Stimulated activated CD8-positive, alpha-beta memory T cell treated with anti-CD3 and anti-CD28 coated beads, Interleukin-12 subunit alpha, Interleukin-12 subunit beta, amount 100 ng/mL, for 24 hours (primary cell): Measurements from ENCODE around the gene DUSP2.

Experiments used
- DNase-seq: peaks from one replicate; pipeline ENCODE4 v3.0.0-alpha.2; 2020; ENCODE audit errors: extremely low read depth

DUSP2 gene

GRCh38 chr2:96102596-96103186 is 42.5 kb downstream of the DUSP2 start:
- no peak for DNase-seq

DNA sequence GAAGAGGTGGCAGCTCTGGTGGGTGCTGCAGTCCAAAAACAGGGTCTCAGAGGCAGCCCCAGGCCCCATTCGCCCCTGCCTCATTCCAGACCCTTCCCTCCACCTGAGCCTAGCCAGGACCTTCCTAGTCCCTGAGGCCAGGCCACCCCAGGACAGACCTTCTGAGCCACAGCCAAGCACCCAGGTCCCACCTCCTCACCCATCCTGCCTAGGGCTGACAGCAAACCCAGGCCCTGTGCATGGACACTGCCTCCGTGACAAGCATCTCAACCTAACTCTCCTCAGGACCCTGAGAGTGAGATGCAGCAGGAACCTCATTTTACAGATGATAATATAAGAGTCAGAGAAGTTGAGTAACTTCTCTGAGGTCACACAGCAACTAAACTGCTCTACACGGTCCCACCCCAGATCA is 44.3 kb downstream of the DUSP2 start:
- no peak for DNase-seq

- DNase-seq = no peak
These were observed 45.1 kb downstream of the DUSP2 start for GRCh38 chr2:96099861-96100798.

- DNase-seq = no peak
These were observed 46.2 kb downstream of the DUSP2 start for GRCh38 chr2:96098900-96099590.

GRCh38 chr2:96097951-96098823 is 47.1 kb downstream of the DUSP2 start:
- DNase-seq = no peak

GRCh38 chr2:96097441-96097840 is 47.8 kb downstream of the DUSP2 start:
- DNase-seq = no peak

DNA sequence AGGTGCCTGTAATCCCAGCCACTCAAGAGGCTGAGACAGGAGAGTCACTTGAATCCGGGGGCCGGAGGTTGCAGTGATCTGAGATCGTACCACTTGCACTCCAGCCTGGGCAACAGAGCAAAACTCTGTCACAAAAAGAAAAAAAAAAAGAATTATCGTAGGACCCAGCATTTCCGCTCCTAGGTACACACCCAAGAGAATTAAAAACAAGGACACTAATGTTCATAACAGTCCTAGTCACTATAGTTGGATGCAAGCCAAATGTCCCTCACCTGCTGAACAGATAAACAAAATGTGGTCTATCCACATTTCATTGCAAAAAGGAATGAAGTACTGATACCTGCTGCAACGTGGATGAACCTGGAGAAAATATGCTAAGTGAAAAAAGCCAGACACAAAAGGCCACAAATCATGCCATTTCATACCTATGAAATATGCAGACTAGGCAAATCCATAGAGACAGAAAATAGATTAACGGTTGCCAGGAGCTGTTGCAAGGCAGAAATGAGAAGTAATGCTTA is 50.1 kb downstream of the DUSP2 start:
- no peak for DNase-seq

DNA sequence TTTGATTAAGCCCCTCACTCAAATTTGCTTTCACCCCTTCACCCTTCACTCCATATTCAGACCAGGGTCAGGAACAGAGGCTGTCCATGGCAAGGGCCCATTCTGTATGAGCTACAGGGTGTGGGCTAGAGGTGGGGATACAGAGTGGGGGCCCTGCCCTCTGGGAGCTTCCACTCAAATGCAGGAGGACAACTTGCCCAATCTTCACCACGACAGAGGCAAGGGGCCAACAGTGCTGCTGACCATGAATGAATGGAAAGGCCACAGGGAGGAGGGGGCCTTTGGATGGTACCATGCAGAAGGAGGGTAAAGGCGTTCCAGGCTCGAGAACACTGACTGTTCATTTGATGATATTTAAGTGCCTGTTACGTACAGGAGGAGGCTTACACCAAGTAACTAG is 51.7 kb downstream of the DUSP2 start:
- DNase-seq = no peak
